Measurements from ENCODE around the gene ABCA1. TPM values are rescaled to one million over a fixed set of nuclear protein-coding genes. Genes with fewer than 3 reads are reported as not detected.

Gene ABCA1
- total RNA-seq, 1 experiment from 2014 or later = 0.76 TPM

GRCh38 chr9:104875897-104876296 is 52.1 kb downstream of the ABCA1 start:
- Mint-ChIP-seq H3K9me3 (ENCODE audit: low read depth, unreplicated experiment) (no peaks in the 10 kb centered on the region), H3K27ac (ENCODE audit: unreplicated experiment) (no peak overlapping the region), H3K4me1 (ENCODE audit: low read depth, unreplicated experiment) (no peaks in the 10 kb centered on the region), H3K4me3 (ENCODE audit: low read depth, unreplicated experiment) (no peak overlapping the region), H3K27me3 (ENCODE audit: unreplicated experiment) (no peaks in the 10 kb centered on the region), H3K36me3 (ENCODE audit: insufficient read depth, unreplicated experiment) (no peaks in the 10 kb centered on the region)
- CTCF ChIA-PET = no interaction called here
- intact Hi-C loops (cut with micrococcal nuclease; ENCODE audit: unreplicated experiment) = no loop called here
- BruUV-seq (replicated peaks) = no TSS peak
- no peak for DNase-seq
- TF ChIP-seq CTCF (IDR thresholded peaks at IDR 0.05; ENCODE audit: unreplicated experiment) = no peak

GRCh38 chr9:104875320-104875719 is 52.6 kb downstream of the ABCA1 start:
- CTCF ChIA-PET = no interaction called here
- Mint-ChIP-seq H3K27me3 (ENCODE audit: unreplicated experiment) (no peaks in the 10 kb centered on the region), H3K27ac (ENCODE audit: unreplicated experiment) (no peak overlapping the region), H3K36me3 (ENCODE audit: insufficient read depth, unreplicated experiment) (no peaks in the 10 kb centered on the region), H3K4me1 (ENCODE audit: low read depth, unreplicated experiment) (no peaks in the 10 kb centered on the region), H3K4me3 (ENCODE audit: low read depth, unreplicated experiment) (no peak overlapping the region), H3K9me3 (ENCODE audit: low read depth, unreplicated experiment) (no peaks in the 10 kb centered on the region)
- intact Hi-C loops (cut with micrococcal nuclease; ENCODE audit: unreplicated experiment) = no loop called here
- no peak for DNase-seq
- no peak for TF ChIP-seq CTCF (IDR thresholded peaks at IDR 0.05; ENCODE audit: unreplicated experiment)
- BruUV-seq (replicated peaks) = no TSS peak

GRCh38 chr9:104873489-104873850 is 54.5 kb downstream of the ABCA1 start:
- no peak overlapping the region for H3K27ac Mint-ChIP-seq (ENCODE audit: unreplicated experiment)

GRCh38 chr9:104872656-104873488 is 55.1 kb downstream of the ABCA1 start:
- TF ChIP-seq CTCF (IDR thresholded peaks at IDR 0.05; ENCODE audit: unreplicated experiment) = no peak
- H3K36me3 Mint-ChIP-seq (ENCODE audit: insufficient read depth, unreplicated experiment) = no peaks in the 10 kb centered on the region
- no peak overlapping the region for H3K27ac Mint-ChIP-seq (ENCODE audit: unreplicated experiment)
- BruUV-seq (replicated peaks) = no TSS peak
- peaks cover 9% of the 10 kb centered on the region for H3K4me1 Mint-ChIP-seq (ENCODE audit: low read depth, unreplicated experiment)
- no peaks in the 10 kb centered on the region for H3K9me3 Mint-ChIP-seq (ENCODE audit: low read depth, unreplicated experiment)
- H3K27me3 Mint-ChIP-seq (ENCODE audit: unreplicated experiment) = no peaks in the 10 kb centered on the region
- CTCF ChIA-PET = no interaction called here
- intact Hi-C loops (cut with micrococcal nuclease; ENCODE audit: unreplicated experiment) = no loop called here
- DNase-seq = no peak
- no peak overlapping the region for H3K4me3 Mint-ChIP-seq (ENCODE audit: low read depth, unreplicated experiment)

More at GRCh38 chr9:104873489-104873850, 54.5 kb downstream of the ABCA1 start:
- no peak overlapping the region for H3K4me3 Mint-ChIP-seq (ENCODE audit: low read depth, unreplicated experiment)
- DNase-seq = no peak
- peaks cover 4% of the 10 kb centered on the region for H3K4me1 Mint-ChIP-seq (ENCODE audit: low read depth, unreplicated experiment)
- intact Hi-C loops (cut with micrococcal nuclease; ENCODE audit: unreplicated experiment) = no loop called here
- no peaks in the 10 kb centered on the region for H3K27me3 Mint-ChIP-seq (ENCODE audit: unreplicated experiment)
- H3K9me3 Mint-ChIP-seq (ENCODE audit: low read depth, unreplicated experiment) = no peaks in the 10 kb centered on the region
- no peak for TF ChIP-seq CTCF (IDR thresholded peaks at IDR 0.05; ENCODE audit: unreplicated experiment)
- H3K36me3 Mint-ChIP-seq (ENCODE audit: insufficient read depth, unreplicated experiment) = no peaks in the 10 kb centered on the region
- CTCF ChIA-PET = no interaction called here
- BruUV-seq (replicated peaks) = no TSS peak

All from Calu3 (cell line).